HepG2 (cell line): ENCODE results near the gene HSP90AB1. TPM values are rescaled to one million over a fixed set of nuclear protein-coding genes. Genes with fewer than 3 reads are reported as not detected.
A peak's percentile ranks its signal among the peaks of the same experiment; 100 is the strongest.

Experiments used
- ARID2 ChIP-seq: sonication (generic); formaldehyde crosslinking; IDR thresholded peaks from 2 replicates; pipeline ENCODE4 v1.8.1; 2022; ENCODE audit warnings: mild to moderate bottlenecking, missing genetic modification reagents, borderline replicate concordance
- ARNTL ChIP-seq: sonication (generic); formaldehyde crosslinking; IDR thresholded peaks from 2 replicates; pipeline ENCODE4 v1.4.0; 2020; ENCODE audit warnings: mild to moderate bottlenecking, missing genetic modification reagents
- BATF2 ChIP-seq: sonication (generic); formaldehyde crosslinking; IDR thresholded peaks from 2 replicates; pipeline ENCODE4 v1.8.0; 2022; ENCODE audit warnings: mild to moderate bottlenecking, missing genetic modification reagents, moderate library complexity
- DMTF1 ChIP-seq: sonication (generic); formaldehyde crosslinking; IDR thresholded peaks from 2 replicates; pipeline ENCODE4 v1.4.0; 2020; ENCODE audit warnings: mild to moderate bottlenecking, missing genetic modification reagents
- HDAC6 ChIP-seq: fragments of 200-600 bp; sonication (generic); IDR thresholded peaks from 2 replicates; pipeline ENCODE4 v1.7.0; 2017; ENCODE audit warnings: mild to moderate bottlenecking, antibody characterized with exemption, low read length, low read depth
- HOXA9 ChIP-seq: sonication (generic); formaldehyde crosslinking; IDR thresholded peaks from 2 replicates; pipeline ENCODE4 v1.8.1; 2022; ENCODE audit warnings: missing genetic modification reagents, mild to moderate bottlenecking, moderate library complexity, borderline replicate concordance
- MBNL3 ChIP-seq: fragments of 250-450 bp; sonication (Bioruptor Pico); conservative IDR thresholded peaks from 2 replicates; pipeline ENCODE4 v1.8.0; 2022; ENCODE audit warnings: mild to moderate bottlenecking, inconsistent platforms
- MEF2D ChIP-seq: sonication (generic); formaldehyde crosslinking; IDR thresholded peaks from 2 replicates; pipeline ENCODE4 v1.5.1; 2020; ENCODE audit warnings: mild to moderate bottlenecking, missing genetic modification reagents
- SIN3A ChIP-seq: IDR thresholded peaks from 2 replicates; pipeline ENCODE4 v1.6.1; 2011; ENCODE audit warnings: low read depth, mild to moderate bottlenecking, control low read depth, low read length, borderline replicate concordance
- SMC3 ChIP-seq: IDR thresholded peaks from 2 replicates; pipeline ENCODE4 v1.6.1; 2011; ENCODE audit warnings: low read length, improper control_type of control experiment
- ZBTB25 ChIP-seq: IDR thresholded peaks from 2 replicates; pipeline ENCODE4 v1.6.1; 2018; ENCODE audit warnings: missing genetic modification reagents
- ZC3H4 ChIP-seq: sonication (generic); formaldehyde crosslinking; IDR thresholded peaks from 2 replicates; pipeline ENCODE4 v1.4.0; 2020; ENCODE audit warnings: missing genetic modification reagents, borderline replicate concordance
- ZNF12 ChIP-seq: sonication (generic); formaldehyde crosslinking; IDR thresholded peaks from 2 replicates; pipeline ENCODE4 v1.5.0; 2020; ENCODE audit warnings: missing genetic modification reagents
- ZNF329 ChIP-seq: sonication (generic); formaldehyde crosslinking; IDR thresholded peaks from 2 replicates; pipeline ENCODE4 v1.9.0; 2021; ENCODE audit warnings: low read depth, mild to moderate bottlenecking, missing genetic modification reagents
- ZNF501 ChIP-seq: sonication (generic); formaldehyde crosslinking; IDR thresholded peaks from 2 replicates; pipeline ENCODE4 v1.5.1; 2020; ENCODE audit warnings: mild to moderate bottlenecking, moderate library complexity, missing genetic modification reagents
- ZNF549 ChIP-seq: sonication (generic); formaldehyde crosslinking; IDR thresholded peaks from 2 replicates; pipeline ENCODE4 v1.5.0; 2020; ENCODE audit warnings: missing genetic modification reagents
- ZNF614 ChIP-seq: IDR thresholded peaks from 2 replicates; pipeline ENCODE4 v1.6.1; 2018; ENCODE audit warnings: missing biosample characterization, missing genetic modification reagents, inconsistent platforms, borderline replicate concordance
- ZNF782 ChIP-seq: sonication (generic); formaldehyde crosslinking; IDR thresholded peaks from 2 replicates; pipeline ENCODE4 v1.4.0; 2020; ENCODE audit warnings: missing genetic modification reagents, mild to moderate bottlenecking, borderline replicate concordance
- polyA plus RNA-seq, 8 experiments: library from polyadenylated mRNA; depleted of rRNA in 3 of 8; stranded (reverse) in 7 of 8; unstranded in 1 of 8; fragments of >200 nt; fragmentation: Illumina TruSeq in 4 of 8; extraction: Trizol in 4 of 8; gene quantifications; 2 replicates each; pipeline versions ENCODE4 v1.2.1 to v1.2.3, GENCODE V29; 2011 to 2016; ENCODE audit warnings: low read depth in 4 of 8, missing spikeins in 1 of 8, mixed read lengths in 1 of 8; ENCODE audit not compliant: insufficient read depth in 1 of 8
- total RNA-seq, 5 experiments: library from RNA; depleted of rRNA; stranded (reverse); fragments of >200 nt; fragmentation: Illumina TruSeq; extraction: Trizol; gene quantifications; 2 replicates each; pipeline ENCODE4 v1.2.3, GENCODE V29; 2016; ENCODE audit warnings: low read depth in 1 of 5
- TF ChIP-seq, protein P1 (sequence below): sonication (generic); formaldehyde crosslinking; IDR thresholded peaks from 2 replicates; pipeline ENCODE4 v1.9.0; 2022; ENCODE audit warnings: missing genetic modification reagents, mild to moderate bottlenecking, borderline replicate concordance
- TF ChIP-seq, protein P2 (sequence below): sonication (generic); formaldehyde crosslinking; conservative IDR thresholded peaks from 2 replicates; pipeline ENCODE4 v1.4.0; 2020; ENCODE audit warnings: missing genetic modification reagents

HSP90AB1 gene
- total and polyA plus RNA-seq, 2 of the 13 experiments (the other 11 are each of a cell fraction or from before 2014, with no cell fraction given): 1,325 to 1,472 TPM

- TF ChIP-seq, protein P1, sequence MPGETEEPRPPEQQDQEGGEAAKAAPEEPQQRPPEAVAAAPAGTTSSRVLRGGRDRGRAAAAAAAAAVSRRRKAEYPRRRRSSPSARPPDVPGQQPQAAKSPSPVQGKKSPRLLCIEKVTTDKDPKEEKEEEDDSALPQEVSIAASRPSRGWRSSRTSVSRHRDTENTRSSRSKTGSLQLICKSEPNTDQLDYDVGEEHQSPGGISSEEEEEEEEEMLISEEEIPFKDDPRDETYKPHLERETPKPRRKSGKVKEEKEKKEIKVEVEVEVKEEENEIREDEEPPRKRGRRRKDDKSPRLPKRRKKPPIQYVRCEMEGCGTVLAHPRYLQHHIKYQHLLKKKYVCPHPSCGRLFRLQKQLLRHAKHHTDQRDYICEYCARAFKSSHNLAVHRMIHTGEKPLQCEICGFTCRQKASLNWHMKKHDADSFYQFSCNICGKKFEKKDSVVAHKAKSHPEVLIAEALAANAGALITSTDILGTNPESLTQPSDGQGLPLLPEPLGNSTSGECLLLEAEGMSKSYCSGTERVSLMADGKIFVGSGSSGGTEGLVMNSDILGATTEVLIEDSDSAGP (CRISPR knock-in tag): peak; percentile 87
- TF ChIP-seq ARNTL (CRISPR knock-in tag) (no peak; the same call in 1 of the 2 replicates), ZNF501 (CRISPR knock-in tag) (peak; percentile 84), DMTF1 (CRISPR knock-in tag) (0 out of 2 replicates have a peak, but pooled peaks have one; percentile 22), SMC3 (no peak), BATF2 (CRISPR knock-in tag) (no peak), ZNF329 (CRISPR knock-in tag) (no peak), SIN3A (peak; percentile 59; the same call in 1 of the 2 replicates), ZBTB25 (CRISPR knock-in tag) (no peak), ZC3H4 (no peak), ARID2 (CRISPR knock-in tag) (0 out of 2 replicates have a peak, but pooled peaks have one; percentile 29), MEF2D (CRISPR knock-in tag) (peak; percentile 81), ZNF12 (CRISPR knock-in tag) (no peak; the same call in none of the 2 replicates), ZNF782 (CRISPR knock-in tag) (no peak; the same call in none of the 2 replicates), ZNF614 (CRISPR knock-in tag) (no peak), MBNL3 (CRISPR knock-in tag) (no peak), HOXA9 (CRISPR knock-in tag) (no peak), ZNF549 (CRISPR knock-in tag) (no peak), HDAC6 (no peak)
- TF ChIP-seq, protein P2, sequence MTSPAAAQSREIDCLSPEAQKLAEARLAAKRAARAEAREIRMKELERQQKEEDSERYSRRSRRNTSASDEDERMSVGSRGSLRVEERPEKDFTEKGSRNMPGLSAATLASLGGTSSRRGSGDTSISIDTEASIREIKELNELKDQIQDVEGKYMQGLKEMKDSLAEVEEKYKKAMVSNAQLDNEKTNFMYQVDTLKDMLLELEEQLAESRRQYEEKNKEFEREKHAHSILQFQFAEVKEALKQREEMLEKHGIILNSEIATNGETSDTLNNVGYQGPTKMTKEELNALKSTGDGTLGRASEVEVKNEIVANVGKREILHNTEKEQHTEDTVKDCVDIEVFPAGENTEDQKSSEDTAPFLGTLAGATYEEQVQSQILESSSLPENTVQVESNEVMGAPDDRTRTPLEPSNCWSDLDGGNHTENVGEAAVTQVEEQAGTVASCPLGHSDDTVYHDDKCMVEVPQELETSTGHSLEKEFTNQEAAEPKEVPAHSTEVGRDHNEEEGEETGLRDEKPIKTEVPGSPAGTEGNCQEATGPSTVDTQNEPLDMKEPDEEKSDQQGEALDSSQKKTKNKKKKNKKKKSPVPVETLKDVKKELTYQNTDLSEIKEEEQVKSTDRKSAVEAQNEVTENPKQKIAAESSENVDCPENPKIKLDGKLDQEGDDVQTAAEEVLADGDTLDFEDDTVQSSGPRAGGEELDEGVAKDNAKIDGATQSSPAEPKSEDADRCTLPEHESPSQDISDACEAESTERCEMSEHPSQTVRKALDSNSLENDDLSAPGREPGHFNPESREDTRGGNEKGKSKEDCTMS: no peak
Measured at GRCh38 chr6:44237021-44237812, 9.7 kb upstream of the HSP90AB1 start (continued).
